Measurements from ENCODE around the gene PAXIP1. TPM values are rescaled to one million over a fixed set of nuclear protein-coding genes. Genes with fewer than 3 reads are reported as not detected.
"Not testable (repeated sequence)": the region's sequence is repeated elsewhere in the genome, so short reads cannot be mapped to it uniquely, and the experiment has no call there.

PAXIP1 gene
- polyA plus RNA-seq, 6 donors from 2014 or later, result 1.4 to 2.7 (median 2.0) TPM

DNA sequence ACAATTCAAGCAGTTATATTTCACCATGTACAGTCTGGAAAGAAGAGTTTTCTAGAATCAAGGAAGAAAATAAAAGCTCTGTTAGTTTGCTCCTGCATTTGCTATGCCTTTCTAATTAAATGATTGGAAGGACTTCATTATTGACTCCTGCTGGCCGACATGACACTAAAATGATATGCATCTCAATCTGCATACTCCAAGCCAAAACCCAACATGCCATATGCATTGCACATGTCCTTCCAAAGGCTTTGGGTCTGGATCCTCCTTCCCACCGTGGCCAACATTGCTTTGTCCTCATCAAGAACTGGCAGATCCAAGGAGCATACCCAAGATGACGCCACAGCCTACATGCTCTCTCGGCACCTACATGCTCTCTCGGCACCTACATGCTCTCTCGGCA is 46.5 kb downstream of the PAXIP1 start:
- Mint-ChIP-seq H3K27me3 (no peaks in the 10 kb centered on the region), H3K4me1 (peaks cover 0 to 3% (median 0%) of the 10 kb centered on the region in 3 donors), H3K9me3 (no peaks in the 10 kb centered on the region), H3K4me3 (no peak overlapping the region), H3K36me3 (peaks cover 0 to 29% of the 10 kb centered on the region in 2 donors), H3K27ac (no peak overlapping the region)
- ATAC-seq (ENCODE audit: low read depth in 2 of 2), result no peak
- no peak for DNase-seq

DNA sequence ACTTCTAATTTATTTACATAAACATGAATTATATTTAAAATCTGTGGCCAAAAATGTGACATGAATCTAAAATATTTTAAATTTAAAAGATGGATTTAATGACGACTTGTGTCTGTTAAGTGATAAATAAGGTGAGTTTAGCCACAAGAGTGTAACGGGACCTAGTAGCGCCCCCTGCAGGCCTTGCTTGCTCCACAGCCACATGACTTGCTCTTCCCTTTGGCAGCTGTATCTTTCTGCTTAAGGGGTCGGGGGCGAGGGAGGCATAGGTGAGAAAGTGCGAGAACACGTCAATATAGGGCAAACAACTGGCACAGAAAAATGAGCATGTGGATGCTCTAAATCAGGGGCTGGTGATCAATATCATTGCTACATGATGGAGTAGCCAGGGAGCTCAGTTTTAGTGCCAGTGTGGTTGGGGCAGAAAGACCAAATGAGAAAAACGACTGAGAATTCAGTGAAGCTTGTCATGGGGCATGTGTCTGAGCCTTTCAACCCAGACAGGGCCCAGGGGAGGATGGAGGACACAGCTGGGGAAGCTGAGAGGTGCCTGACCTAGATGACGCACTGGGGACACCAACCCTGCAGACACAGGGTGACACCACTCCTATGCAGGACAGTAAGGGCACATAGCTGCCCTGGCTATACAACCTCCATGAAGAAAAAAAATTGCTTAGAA is 49.8 kb downstream of the PAXIP1 start:
- Mint-ChIP-seq H3K36me3 (peaks cover 0 to 25% of the 10 kb centered on the region in 2 donors), H3K27ac (peak overlapping the region in 1 of 6 donors; percentile 5), H3K4me1 (peaks cover 0 to 3% (median 0%) of the 10 kb centered on the region in 3 donors)

DNA sequence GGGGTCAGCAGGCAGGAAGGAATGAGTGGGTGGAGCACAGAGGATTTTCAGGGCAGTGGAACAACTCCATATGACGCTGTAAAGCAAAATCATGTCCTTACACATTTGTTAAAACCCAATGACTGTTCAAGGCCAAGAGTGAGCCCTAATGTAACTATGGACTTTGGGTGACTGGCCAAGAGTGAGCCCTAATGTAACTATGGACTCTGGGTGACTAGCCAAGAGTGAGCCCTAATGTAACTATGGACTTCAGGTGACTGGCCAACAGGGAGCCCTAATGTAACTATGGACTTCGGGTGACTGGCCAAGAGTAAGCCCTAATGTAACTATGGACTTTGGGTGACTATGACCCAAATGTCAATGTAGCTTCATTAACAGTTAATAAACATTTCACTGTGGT is 52.0 kb downstream of the PAXIP1 start:
- Mint-ChIP-seq H3K4me1 (peaks cover 0 to 3% (median 0%) of the 10 kb centered on the region in 3 donors), H3K36me3 (peaks cover 0 to 20% of the 10 kb centered on the region in 2 donors), H3K27ac (no peak overlapping the region), H3K4me3 (no peak overlapping the region), H3K9me3 (no peaks in the 10 kb centered on the region), H3K27me3 (no peaks in the 10 kb centered on the region)
- no peak for DNase-seq
- no peak for ATAC-seq (ENCODE audit: low read depth in 2 of 2)

More for the DNA sequence above, 49.8 kb downstream of the PAXIP1 start:
- ATAC-seq (ENCODE audit: low read depth in 2 of 2) (peak; percentile 36 to 37), DNase-seq (peak; percentile 32)
- Mint-ChIP-seq H3K9me3 (no peaks in the 10 kb centered on the region), H3K4me3 (no peak overlapping the region), H3K27me3 (no peaks in the 10 kb centered on the region)

DNA sequence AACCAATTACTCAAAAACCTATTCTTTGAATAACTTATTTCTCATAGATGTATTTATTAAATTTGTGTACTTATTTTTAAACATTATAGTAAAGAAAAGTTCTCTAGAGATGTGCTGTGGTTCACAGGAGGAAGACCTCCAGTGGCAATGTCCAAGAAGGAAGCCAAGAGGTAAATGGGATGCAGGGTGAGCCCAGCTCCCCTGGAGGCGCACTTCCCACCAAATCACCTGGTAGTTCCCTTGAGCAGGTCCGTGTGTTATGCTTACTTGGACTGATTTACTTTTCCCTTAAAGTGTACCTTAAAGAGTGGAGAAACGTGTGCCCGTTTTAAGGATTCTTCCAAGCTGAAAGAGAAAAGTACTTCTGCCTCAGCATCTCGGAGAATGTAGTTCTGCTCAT is 55.3 kb downstream of the PAXIP1 start:
- ATAC-seq (ENCODE audit: low read depth in 2 of 2) (no peak), DNase-seq (no peak)
- Mint-ChIP-seq H3K4me3 (no peak overlapping the region), H3K4me1 (no peaks in the 10 kb centered on the region), H3K27me3 (no peaks in the 10 kb centered on the region), H3K9me3 (no peaks in the 10 kb centered on the region), H3K36me3 (peaks cover 0 to 16% of the 10 kb centered on the region in 2 donors), H3K27ac (no peak overlapping the region)

DNA sequence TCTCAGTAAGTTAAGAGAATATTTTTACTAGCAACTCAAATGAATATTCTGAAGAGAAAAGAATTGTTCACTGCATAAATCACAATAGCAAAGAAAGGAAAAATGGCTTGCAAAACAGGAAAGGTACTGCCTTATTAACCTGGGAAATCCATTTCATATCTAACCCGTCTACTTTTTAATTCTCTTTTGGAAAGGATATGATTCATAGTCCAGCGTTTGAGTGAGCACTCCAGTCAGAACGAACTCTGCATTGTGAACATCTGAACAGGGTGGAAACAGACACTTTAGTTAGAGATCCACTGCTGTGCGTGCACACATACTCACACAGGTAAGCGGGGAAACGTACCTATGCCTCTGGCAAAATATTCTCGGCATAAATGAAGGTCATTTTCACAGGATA is 56.8 kb downstream of the PAXIP1 start:
- no peaks in the 10 kb centered on the region for H3K27me3 Mint-ChIP-seq
- DNase-seq (no peak), ATAC-seq (ENCODE audit: low read depth in 2 of 2) (no peak)
- no peaks in the 10 kb centered on the region for H3K4me1 Mint-ChIP-seq
- no peak overlapping the region for H3K4me3 Mint-ChIP-seq
- no peak overlapping the region for H3K27ac Mint-ChIP-seq
- H3K36me3 Mint-ChIP-seq, result peaks cover 5 to 20% of the 10 kb centered on the region in 2 donors
- H3K9me3 Mint-ChIP-seq, result no peaks in the 10 kb centered on the region

DNA sequence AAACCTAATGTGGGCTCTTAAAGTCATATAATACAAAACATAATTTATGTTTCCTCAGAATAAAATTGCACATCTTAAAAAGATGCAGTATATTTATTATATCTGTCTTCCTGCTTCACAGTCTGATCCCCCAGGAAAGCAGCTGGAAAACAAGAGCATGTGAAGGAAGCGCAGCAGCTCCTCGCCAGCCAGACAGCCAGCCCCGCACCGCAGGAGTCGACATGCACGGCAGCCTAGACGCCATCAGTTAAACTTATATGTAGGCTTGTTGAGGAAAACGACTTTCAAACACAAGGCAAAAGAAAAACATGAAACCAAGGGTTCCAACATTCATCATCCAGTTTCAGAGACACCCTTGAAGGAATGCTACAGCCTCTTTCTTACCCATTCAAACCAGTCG is 59.0 kb downstream of the PAXIP1 start:
- ATAC-seq (ENCODE audit: low read depth in 2 of 2) (no peak), DNase-seq (no peak)
- Mint-ChIP-seq H3K27ac (peak overlapping the region in 1 of 6 donors; percentile 30), H3K4me1 (peaks cover 0 to 6% (median under 1%) of the 10 kb centered on the region in 3 donors), H3K36me3 (peaks cover 14 to 17% of the 10 kb centered on the region in 2 donors), H3K27me3 (no peaks in the 10 kb centered on the region), H3K9me3 (no peaks in the 10 kb centered on the region), H3K4me3 (no peak overlapping the region)

DNA sequence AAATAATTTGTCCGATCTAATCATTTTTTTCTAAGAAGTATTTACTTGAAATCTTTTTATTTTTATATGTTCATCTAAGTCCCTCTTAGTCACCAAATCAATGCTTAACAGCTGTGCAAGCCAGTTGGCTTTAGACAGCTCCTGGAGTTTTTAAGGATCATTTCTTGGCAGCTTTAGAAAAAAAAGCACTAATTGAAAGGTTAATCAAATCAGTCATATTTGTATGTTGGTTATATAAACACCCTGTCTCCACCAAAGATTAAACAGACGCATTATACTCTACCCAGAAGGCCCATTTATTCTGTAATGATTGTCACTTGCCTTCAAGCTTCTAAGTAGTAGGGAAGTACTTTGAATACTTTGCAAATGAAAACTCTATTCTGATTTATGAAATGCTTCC is 60.2 kb downstream of the PAXIP1 start:
- no peak overlapping the region for H3K4me3 Mint-ChIP-seq
- H3K27ac Mint-ChIP-seq, result peak overlapping the region in 1 of 6 donors; percentile 35
- peaks cover 5 to 14% of the 10 kb centered on the region in 2 donors for H3K36me3 Mint-ChIP-seq
- H3K4me1 Mint-ChIP-seq, result peaks cover 4 to 16% (median 10%) of the 10 kb centered on the region in 3 donors
- ATAC-seq (ENCODE audit: low read depth in 2 of 2) (no peak), DNase-seq (no peak)
- no peaks in the 10 kb centered on the region for H3K27me3 Mint-ChIP-seq
- no peaks in the 10 kb centered on the region for H3K9me3 Mint-ChIP-seq

DNA sequence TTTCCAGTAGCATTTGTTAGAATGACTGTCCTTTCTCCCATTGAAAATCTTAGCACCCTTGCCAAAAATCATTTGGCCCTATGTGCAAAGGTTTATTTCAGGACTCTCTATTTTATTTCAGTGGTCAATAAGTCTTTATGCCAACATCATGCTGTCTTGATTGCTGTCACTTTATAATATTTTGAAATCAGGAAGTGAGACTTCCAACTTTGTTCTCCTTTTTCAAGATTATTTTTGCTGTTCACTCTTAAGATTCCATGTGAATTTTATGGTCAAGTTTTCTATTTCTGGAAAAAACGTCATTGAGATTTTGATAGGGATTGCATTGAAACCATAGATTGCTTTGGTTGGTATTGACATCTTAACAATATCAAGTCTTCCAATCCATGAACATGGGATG is 65.1 kb downstream of the PAXIP1 start:
- no peak overlapping the region for H3K27ac Mint-ChIP-seq
- H3K4me3 Mint-ChIP-seq, result no peak overlapping the region
- H3K36me3 Mint-ChIP-seq, result peaks cover 29 to 39% of the 10 kb centered on the region in 2 donors
- peaks cover 6 to 29% (median 21%) of the 10 kb centered on the region in 7 donors for H3K9me3 Mint-ChIP-seq
- no peak for DNase-seq
- no peaks in the 10 kb centered on the region for H3K27me3 Mint-ChIP-seq
- peaks cover 4 to 28% (median 17%) of the 10 kb centered on the region in 3 donors for H3K4me1 Mint-ChIP-seq
- no peak for ATAC-seq (ENCODE audit: low read depth in 2 of 2)

DNA sequence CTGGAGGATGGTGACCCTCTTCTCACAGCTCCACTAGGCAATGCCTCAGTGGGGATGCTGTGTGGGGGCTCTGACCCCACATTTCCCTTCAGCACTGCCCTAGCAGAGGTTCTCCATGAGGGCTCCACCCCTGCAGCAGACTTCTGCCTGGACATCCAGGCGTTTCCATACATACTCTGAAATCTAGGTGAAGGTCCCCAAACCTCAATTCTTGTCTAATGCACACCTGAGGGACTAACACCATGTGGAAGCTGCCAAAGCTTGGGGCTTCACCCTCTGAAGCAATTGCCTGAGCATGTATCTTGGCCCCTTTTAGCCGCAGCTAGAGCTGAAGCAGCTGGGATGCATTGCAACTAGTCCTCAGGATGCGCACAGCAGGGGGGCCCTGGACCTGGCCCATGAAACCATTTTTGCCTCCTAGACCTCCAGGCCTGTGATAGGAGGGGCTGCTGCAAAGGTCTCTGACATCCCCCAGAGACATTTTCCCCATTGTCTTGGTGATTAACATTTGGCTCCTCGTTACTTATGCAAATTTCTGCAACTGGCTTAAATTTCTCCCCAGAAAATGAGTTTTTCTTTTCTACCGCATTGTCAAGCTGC is 68.5 kb downstream of the PAXIP1 start:
- Mint-ChIP-seq H3K4me3 (peak overlapping the region in 1 of 8 donors; percentile 18), H3K4me1 (peaks cover 15 to 40% (median 35%) of the 10 kb centered on the region in 3 donors), H3K36me3 (peaks cover 25 to 28% of the 10 kb centered on the region in 2 donors), H3K9me3 (peaks cover 6 to 29% (median 21%) of the 10 kb centered on the region in 7 donors)
- not testable (repeated sequence) for H3K27ac Mint-ChIP-seq; H3K27me3 Mint-ChIP-seq; DNase-seq; ATAC-seq (ENCODE audit: low read depth in 2 of 2)

DNA sequence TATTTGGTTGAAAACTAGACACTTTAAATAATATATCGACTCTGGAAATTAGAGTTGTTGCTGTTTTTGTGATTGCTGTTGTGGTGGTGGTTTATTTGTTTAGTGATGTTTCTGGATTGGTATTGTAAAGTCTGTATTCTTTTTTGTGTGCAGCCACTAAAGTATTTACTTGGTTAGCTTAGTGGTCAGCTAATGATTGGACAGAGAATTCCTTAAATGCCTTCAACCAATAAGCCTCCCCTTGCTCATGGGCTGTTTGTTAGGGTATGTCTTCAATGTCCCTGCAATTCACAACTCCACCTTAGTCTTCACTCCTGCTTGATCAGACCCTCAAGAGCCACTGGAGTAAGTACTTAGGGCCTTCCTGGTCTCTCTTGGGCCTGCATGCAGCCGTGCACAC is 71.0 kb downstream of the PAXIP1 start:
- DNase-seq, result no peak
- no peaks in the 10 kb centered on the region for H3K27me3 Mint-ChIP-seq
- peaks cover 6 to 29% (median 21%) of the 10 kb centered on the region in 7 donors for H3K9me3 Mint-ChIP-seq
- peaks cover 21 to 34% (median 33%) of the 10 kb centered on the region in 3 donors for H3K4me1 Mint-ChIP-seq
- ATAC-seq (ENCODE audit: low read depth in 2 of 2), result no peak
- H3K4me3 Mint-ChIP-seq, result peak overlapping the region in 1 of 8 donors; percentile 40
- peaks cover 25 to 28% of the 10 kb centered on the region in 2 donors for H3K36me3 Mint-ChIP-seq
- peak overlapping the region in 1 of 6 donors; percentile 59 for H3K27ac Mint-ChIP-seq

DNA sequence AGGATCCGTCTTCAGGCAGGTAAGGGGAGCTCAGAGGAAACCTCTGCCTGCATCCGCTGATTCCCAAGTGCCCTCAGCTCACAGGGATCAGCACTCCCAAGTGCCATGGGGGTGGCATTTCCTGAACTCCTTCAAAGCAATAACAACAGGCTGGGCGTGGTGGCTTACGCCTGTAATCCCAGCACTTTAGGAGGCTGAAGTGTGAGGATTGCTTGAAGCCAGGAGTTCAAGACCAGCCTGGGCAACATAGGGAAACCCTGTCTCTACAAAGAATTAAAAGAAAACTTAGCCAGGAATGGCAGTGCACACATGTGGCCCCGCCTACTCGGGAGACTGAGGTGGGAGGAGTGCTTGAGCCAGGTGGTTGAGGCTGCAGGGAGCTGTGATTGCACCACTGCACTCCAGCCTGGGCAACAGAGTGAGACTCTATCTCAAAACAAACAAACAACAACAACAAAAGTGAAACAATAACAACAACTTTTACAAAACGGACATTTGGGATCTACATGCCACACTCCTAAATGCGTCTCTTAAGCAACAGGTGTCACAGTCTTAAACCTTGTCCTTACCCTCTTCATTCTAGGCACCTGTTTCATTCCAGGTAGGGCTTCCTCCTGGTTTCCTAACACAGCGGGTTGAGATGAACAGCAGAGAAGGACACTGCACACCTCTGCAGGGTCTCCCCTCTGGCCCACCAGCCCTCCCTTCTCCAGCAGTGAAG is 73.8 kb downstream of the PAXIP1 start:
- Mint-ChIP-seq H3K27ac (peak overlapping the region; percentile 97 to 99 (median 98)), H3K4me1 (peaks cover 21 to 30% (median 29%) of the 10 kb centered on the region in 3 donors), H3K36me3 (peaks cover 8 to 12% of the 10 kb centered on the region in 2 donors), H3K9me3 (peaks cover 0 to 11% (median 8%) of the 10 kb centered on the region in 7 donors), H3K4me3 (peak overlapping the region; percentile 94 to 98 (median 95)), H3K27me3 (peaks cover 0 to 4% (median 0%) of the 10 kb centered on the region in 3 donors)
- no peak for DNase-seq
- ATAC-seq (ENCODE audit: low read depth in 2 of 2), result no peak

DNA sequence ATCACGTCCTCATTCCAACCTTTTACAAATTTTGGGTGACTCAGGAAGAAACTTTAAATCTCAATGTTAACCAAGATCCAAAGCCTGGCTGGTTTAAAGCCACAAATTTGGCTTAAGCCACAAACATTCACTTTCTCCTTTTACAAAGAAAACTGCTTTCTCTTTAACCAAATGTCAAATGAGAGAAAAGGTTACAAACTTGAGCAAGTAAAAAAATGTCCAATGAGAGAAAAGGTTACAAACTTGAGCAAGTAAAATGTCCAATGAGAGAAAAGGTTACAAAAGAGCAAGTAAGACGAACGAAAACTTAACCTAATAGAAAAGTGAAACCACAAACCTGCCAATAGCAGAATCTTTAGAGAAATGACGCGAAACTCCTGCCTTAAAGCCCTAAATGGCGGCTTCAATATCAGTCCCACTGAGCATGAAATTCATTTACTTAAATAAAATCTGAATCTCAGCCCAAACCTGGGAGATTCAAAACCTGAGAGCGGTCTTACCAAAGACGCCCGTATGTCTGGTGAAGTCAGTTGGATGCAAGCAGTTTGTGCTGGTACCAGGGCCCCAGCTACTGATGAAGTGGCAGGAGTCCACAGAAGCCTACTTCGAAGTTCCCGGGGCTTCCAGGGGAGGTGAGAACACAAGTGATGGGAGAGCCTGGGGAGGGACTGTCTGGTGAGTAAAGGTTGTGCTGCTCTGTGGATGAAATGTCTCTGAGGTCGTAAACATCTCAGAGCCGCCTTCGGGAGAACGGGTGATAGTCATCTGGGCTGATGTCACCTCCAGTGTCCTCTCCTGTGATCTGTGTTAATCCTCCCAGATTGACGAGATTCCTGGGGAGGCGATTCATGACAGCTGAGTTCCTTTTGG is 74.6 kb downstream of the PAXIP1 start:
- Mint-ChIP-seq H3K4me3 (peak overlapping the region; percentile 94 to 98 (median 95)), H3K4me1 (peaks cover 21 to 30% (median 29%) of the 10 kb centered on the region in 3 donors), H3K9me3 (peaks cover 0 to 5% (median 4%) of the 10 kb centered on the region in 7 donors), H3K36me3 (peaks cover under 1 to 6% of the 10 kb centered on the region in 2 donors), H3K27me3 (peaks cover 0 to 6% (median 3%) of the 10 kb centered on the region in 3 donors), H3K27ac (peak overlapping the region; percentile 97 to 99 (median 98))
- peak; percentile 81 to 83 for ATAC-seq (ENCODE audit: low read depth in 2 of 2)
- peak; percentile 92 for DNase-seq
